Heart left ventricle (tissue), 16 donors: ENCODE results near the gene AK1. TPM values are rescaled to one million over a fixed set of nuclear protein-coding genes. Genes with fewer than 3 reads are reported as not detected.
A peak's percentile ranks its signal among the peaks of the same experiment; 100 is the strongest.

Experiments used
- ATAC-seq, 4 donors: fragments of 200-7000 bp; cut with Tn5 transposase; one replicate each; pipeline ENCODE4 v1.9.1; 2020 to 2022; ENCODE audit warnings: moderate library complexity in 4 of 4, mild to moderate bottlenecking in 3 of 4, moderate number of reproducible peaks in 1 of 4
- DNase-seq, 5 donors: peaks; one replicate each; pipeline ENCODE4 v3.0.0-alpha.2; 2020
- H3K27ac ChIP-seq, 12 donors: fragments of 200-600 bp; sonication (generic) in 4 of 12; one replicate each; pipeline versions ENCODE4 v1.5.0 to v1.8.0; 2016 to 2022; ENCODE audit warnings: mild to moderate bottlenecking in 2 of 12
- H3K27me3 ChIP-seq, 9 donors: fragments of 200-600 bp; sonication (generic) in 2 of 9; one replicate each; pipeline versions ENCODE4 v1.5.1 to v1.8.0; 2016 to 2022; ENCODE audit warnings: mild to moderate bottlenecking in 3 of 9
- H3K36me3 ChIP-seq, 9 donors: fragments of 200-600 bp; sonication (generic) in 2 of 9; one replicate each; pipeline versions ENCODE4 v1.5.0 to v1.8.0; 2018 to 2022; ENCODE audit warnings: mild to moderate bottlenecking in 2 of 9
- H3K4me1 ChIP-seq, 12 donors: fragments of 200-600 bp; sonication (generic) in 4 of 12; one replicate each; pipeline versions ENCODE4 v1.5.0 to v1.8.0; 2016 to 2022; ENCODE audit warnings: mild to moderate bottlenecking in 3 of 12
- H3K4me3 ChIP-seq, 12 donors: fragments of 200-600 bp; sonication (generic) in 4 of 12; one replicate each; pipeline versions ENCODE4 v1.5.0 to v1.8.0; 2017 to 2022; ENCODE audit warnings: mild to moderate bottlenecking in 9 of 12, moderate library complexity in 4 of 12
- H3K9me3 ChIP-seq, 12 donors: fragments of 200-600 bp; sonication (generic) in 4 of 12; one replicate each; pipeline versions ENCODE4 v1.5.0 to v1.8.0; 2016 to 2022; ENCODE audit warnings: mild to moderate bottlenecking in 1 of 12
- POLR2A ChIP-seq, 2 donors: fragments of 450-650 bp; IDR thresholded peaks; one replicate each; pipeline ENCODE4 v1.6.1; 2017; ENCODE audit warnings: antibody characterized with exemption in 2 of 2, mild to moderate bottlenecking in 2 of 2, moderate library complexity in 2 of 2
- WGBS, 4 donors: extraction: QIAGEN DNeasy Blood & Tissue Kit in 2 of 4; methylation state at CpG; one replicate each; pipeline versions ENCODE4 v1.1.5 to v1.1.7; 2013 to 2018; 5-methylcytosine and 5-hydroxymethylcytosine counted together
- intact Hi-C, 10 donors: fragments of 100-400 bp; cut with DNase I; formaldehyde crosslinking; loops; one replicate each; pipeline versions ENCODE4 v1.11.1 to v1.14.2; 2022
- polyA plus RNA-seq, 2 donors: library from polyadenylated mRNA; stranded (reverse); fragments of 200-250 nt; gene quantifications; one replicate each; pipeline ENCODE4 v1.2.3, GENCODE V29; 2013
- total RNA-seq, 9 donors: library from RNA; depleted of rRNA in 2 of 9; stranded (reverse); fragments of >200 nt in 2 of 9; fragmentation: NEBNext Ultra II Directional in 3 of 9; extraction: Animal tissue kit (Norgen Biotek cat#: 25700) in 3 of 9; gene quantifications; one replicate each; pipeline versions ENCODE4 v1.1.0 to v1.2.4, GENCODE V29; 2016 to 2023
- TF ChIP-seq, protein P1 (sequence below), 12 donors: fragments of 200-600 bp; sonication (generic) in 4 of 12; IDR thresholded peaks; one replicate each; pipeline versions ENCODE4 v1.5.0 to v1.8.0; 2018 to 2022; ENCODE audit warnings: antibody characterized with exemption in 12 of 12, mild to moderate bottlenecking in 5 of 12
- donor health status: ischemic (EF 13 %, LVEDD 7.1; RV severe dilation, severe dysfunction).
- donor health status: healthy with polysubstance abuse.
- donor health status: DM: no; HTN: yes; CAD: no.
- donor health status: DM: no; HTN: no; CAD: no.
- donor health status: ischemic (EF 25% LVEDD 6.9; RV normal size, moderate dysfunction).
- donor health status: ischemic (EF 25% LVEDD 5.7; RV mildly dilated, moderate dysfunction).
- donor health status: healthy.
- donor health status: DM: yes; HTN: yes; CAD: no.
- donor health status: ischemic (EF 35%, LVEDD 5.7; RV mildly dilated, moderate dysfunction).
- donor health status: nonischemic (EF 11% LVEDD 7.7; RV severe dilation, severe dysfunction).
- donor health status: DM: yes; HTN: yes; CAD: no.
- donor health status: PGD.
- donor health status: ischemic (EF 29% LVEDD 5.4; RV normal size, mild dysfunction).
- donor health status: nonischemic (EF 23%, LVEDD 6.1; RV moderate dilation, normal function).

Gene AK1
- total and polyA plus RNA-seq, 11 donors = 312 to 1,060 (median 586) TPM

DNA sequence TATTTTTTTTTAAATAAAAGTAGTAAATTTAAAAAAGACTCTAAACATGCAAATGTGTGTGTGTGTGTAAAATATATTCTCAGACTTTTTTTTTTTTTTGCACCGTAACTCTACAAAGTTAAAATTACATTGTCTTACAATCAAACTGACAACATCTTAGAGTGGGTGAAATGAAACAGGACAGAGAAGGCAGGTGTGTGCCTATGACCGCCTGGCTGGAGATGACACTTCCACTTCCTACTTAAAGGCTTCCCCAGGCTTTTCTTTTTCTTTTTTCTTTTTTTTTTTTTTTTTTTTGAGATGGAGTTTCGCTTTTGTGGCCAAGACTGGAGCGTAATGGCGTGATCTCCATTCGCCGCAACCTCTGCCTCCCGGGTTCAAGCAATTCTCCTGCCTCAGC lies 2.7 kb upstream of the AK1 start:
- H3K4me1 ChIP-seq = peaks cover 0 to 55% (median 36%) of the 10 kb centered on the region in 12 donors
- WGBS, 4 donors = 75 to 84% (median 82%) methylated on average over 8 of the region's 8 CpGs
- intact Hi-C loops = loop anchor here in 1 of 10 donors (10.0 kb wide), 1 partner anchor 395 kb away; no protein-coding TSS in a partner anchor

DNA sequence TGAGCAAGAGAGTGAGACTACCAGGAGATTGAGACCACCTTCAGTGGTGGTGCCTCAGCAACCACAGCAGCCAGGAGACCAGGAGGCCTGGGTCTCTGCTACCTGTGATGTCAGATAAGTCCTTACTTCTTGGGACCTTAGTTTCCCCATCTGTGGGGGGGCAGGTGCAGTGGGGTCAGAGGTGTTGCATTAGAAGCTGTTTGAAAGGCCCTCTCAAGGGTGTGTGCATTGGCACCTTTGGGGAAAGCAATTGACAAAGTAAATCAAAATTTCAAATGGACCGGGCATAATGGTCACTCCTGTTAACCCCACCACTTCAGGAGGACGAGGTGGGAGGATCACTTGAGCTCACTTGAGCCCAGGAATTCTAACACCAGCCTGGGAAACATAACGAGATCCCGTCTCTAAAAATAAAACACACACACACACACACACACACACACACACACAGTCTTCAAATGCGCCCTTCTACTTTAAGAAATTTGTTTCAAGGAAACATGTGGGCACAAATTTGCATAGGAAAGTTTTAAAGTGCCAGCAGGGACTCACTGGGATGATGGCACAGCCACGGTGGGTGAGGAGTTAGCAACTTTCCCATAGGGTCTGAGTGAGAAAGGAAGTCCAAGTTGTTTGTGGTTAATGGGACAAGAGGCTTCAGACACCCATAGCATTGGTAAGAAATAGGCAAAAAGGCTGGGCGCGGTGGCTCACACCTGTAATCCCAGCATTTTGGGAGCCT lies 1.3 kb upstream of the AK1 start:
- intact Hi-C loops = loop anchor here in 1 of 10 donors (5.0 kb wide), 1 partner anchor 77 kb away; the partner anchor contains the start of gene FPGS
- Histone ChIP-seq H3K36me3 (no peaks in the 10 kb centered on the region), H3K9me3 (no peaks in the 10 kb centered on the region), H3K4me1 (peaks cover 3 to 55% (median 37%) of the 10 kb centered on the region in 12 donors), H3K27ac (no peak overlapping the region), H3K4me3 (no peak overlapping the region), H3K27me3 (no peaks in the 10 kb centered on the region)
- TF ChIP-seq POLR2A (IDR thresholded peaks at IDR 0.05) = no peak
- TF ChIP-seq, protein P1, sequence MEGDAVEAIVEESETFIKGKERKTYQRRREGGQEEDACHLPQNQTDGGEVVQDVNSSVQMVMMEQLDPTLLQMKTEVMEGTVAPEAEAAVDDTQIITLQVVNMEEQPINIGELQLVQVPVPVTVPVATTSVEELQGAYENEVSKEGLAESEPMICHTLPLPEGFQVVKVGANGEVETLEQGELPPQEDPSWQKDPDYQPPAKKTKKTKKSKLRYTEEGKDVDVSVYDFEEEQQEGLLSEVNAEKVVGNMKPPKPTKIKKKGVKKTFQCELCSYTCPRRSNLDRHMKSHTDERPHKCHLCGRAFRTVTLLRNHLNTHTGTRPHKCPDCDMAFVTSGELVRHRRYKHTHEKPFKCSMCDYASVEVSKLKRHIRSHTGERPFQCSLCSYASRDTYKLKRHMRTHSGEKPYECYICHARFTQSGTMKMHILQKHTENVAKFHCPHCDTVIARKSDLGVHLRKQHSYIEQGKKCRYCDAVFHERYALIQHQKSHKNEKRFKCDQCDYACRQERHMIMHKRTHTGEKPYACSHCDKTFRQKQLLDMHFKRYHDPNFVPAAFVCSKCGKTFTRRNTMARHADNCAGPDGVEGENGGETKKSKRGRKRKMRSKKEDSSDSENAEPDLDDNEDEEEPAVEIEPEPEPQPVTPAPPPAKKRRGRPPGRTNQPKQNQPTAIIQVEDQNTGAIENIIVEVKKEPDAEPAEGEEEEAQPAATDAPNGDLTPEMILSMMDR (IDR thresholded peaks at IDR 0.05) = no peak
- WGBS, 4 donors = 58 to 64% (median 60%) methylated on average over 8 of the region's 8 CpGs
- ATAC-seq (no peak), DNase-seq (no peak)

More for the DNA sequence above, 2.7 kb upstream of the AK1 start:
- no peak for DNase-seq
- no peak overlapping the region for H3K4me3 ChIP-seq
- H3K27me3 ChIP-seq = no peaks in the 10 kb centered on the region
- H3K27ac ChIP-seq = no peak overlapping the region
- H3K36me3 ChIP-seq = peaks cover 0 to 7% (median 0%) of the 10 kb centered on the region in 9 donors
- no peak for TF ChIP-seq POLR2A (IDR thresholded peaks at IDR 0.05)
- TF ChIP-seq, protein P1 (IDR thresholded peaks at IDR 0.05) = no peak
- no peak for ATAC-seq
- H3K9me3 ChIP-seq = no peaks in the 10 kb centered on the region

DNA sequence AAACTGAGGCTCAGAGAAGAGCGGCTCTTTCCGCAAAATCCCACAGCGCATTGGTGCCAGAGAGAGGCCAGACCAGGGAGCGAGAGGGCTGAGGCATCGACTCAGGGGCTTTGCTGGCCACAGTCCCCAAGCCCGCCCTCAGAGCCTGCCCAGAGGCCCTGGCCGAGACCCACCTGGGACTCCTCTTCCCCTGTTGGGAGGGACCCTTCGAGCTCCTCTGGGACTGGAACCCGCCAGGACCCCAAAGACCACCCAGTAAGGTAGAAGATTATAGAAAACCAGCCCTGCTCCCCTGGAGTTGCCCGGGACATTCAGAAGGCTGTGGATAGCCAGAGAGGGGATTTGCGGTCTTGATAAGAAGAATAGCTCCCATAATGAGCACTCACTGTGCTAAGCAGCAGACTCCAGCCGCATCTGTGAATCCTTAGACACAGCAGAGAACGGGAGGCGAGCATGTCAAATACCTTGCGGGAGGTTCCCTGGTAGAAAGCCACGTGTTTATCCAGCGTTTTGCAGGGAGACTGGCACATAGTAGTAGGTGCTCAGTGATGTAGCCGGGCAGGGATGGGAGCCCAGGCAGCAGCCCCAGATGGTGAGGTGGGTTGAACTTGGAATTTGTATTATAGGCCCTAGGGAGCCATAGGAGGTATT lies 651 bp upstream of the AK1 start:
- peak in 1 of 5 donors; percentile 29 for DNase-seq
- no peak for TF ChIP-seq POLR2A (IDR thresholded peaks at IDR 0.05)
- TF ChIP-seq, protein P1 (IDR thresholded peaks at IDR 0.05) = no peak
- Histone ChIP-seq H3K4me1 (peaks cover 3 to 62% (median 44%) of the 10 kb centered on the region in 12 donors), H3K4me3 (peak overlapping the region; percentile 55 to 94 (median 66)), H3K9me3 (no peaks in the 10 kb centered on the region), H3K36me3 (peaks cover 0 to 6% (median 0%) of the 10 kb centered on the region in 9 donors), H3K27ac (peak overlapping the region in 11 of 12 donors; percentile 64 to 98 (median 93)), H3K27me3 (no peaks in the 10 kb centered on the region)
- WGBS, 4 donors = 34 to 55% (median 38%) methylated on average over 10 to 18 of the region's 18 CpGs
- intact Hi-C loops = loop anchor here in 1 of 10 donors (5.0 kb wide), 1 partner anchor 76 kb away; the partner anchor contains the start of gene FPGS
- no peak for ATAC-seq
